Fibroblast of mammary gland (primary cell): ENCODE data around the gene ZFP36.

Experiments
- DNase-seq: peaks from one replicate; pipeline ENCODE4 v3.0.0-alpha.2; 2010; ENCODE audit warnings: low read depth
- H3K4me3 ChIP-seq: 2 replicates; pipeline ENCODE4 v1.5.1; 2011; ENCODE audit warnings: low read depth, mild to moderate bottlenecking, low read length, moderate library complexity; ENCODE audit not compliant: control insufficient read depth
- TF ChIP-seq, protein P1 (sequence below): conservative IDR thresholded peaks from 2 replicates; pipeline ENCODE4 v1.5.1; 2011; ENCODE audit warnings: low read depth, low read length, inconsistent platforms; ENCODE audit not compliant: control insufficient read depth, insufficient read depth

ZFP36 gene

DNA sequence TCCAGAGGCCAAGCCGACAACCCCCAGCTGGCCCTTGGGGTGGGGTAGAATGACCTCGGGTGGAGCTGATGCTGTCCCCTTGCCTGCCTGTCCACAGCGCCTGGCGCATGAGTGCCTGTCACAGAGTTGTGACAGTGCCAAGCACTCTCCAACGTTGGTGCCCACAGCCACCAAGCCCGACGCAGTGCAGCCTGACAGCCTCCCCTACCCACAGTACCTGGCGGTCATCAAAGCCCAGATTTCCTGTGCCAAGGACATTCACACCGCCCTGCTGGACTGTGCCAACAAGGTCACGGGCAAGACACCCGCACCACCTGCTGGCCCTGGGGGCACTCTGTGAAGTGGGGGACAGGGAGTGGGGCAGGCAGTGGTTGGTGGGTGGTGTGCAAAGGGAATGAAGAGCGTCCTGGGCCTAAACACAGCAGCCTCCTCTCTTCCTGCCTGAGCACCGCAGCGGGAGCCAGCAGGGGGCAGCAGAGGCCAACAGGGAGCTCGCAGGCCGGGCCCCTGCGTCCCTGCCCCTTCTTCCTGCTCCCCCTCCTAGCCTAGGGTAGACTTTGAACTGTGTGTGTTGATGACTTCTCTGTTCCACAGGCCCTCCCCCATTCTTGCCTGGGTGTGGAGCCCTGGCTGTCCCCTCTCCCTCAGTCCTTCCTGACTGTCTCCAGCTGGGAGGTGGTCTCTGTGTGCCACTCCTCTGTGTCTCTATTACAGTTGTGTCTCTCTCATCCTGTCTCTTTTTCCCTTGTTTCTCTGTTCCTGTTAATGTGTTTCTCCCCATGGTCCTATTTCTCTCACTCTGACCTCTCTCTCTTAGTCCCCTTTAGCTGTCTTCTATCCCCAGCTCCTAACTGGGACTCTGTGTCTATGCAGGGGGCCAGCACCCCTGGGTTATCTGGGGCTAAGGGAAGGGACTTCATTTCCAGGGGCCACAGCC lies 9.0 kb upstream of the ZFP36 start:
- DNase-seq, result peak; percentile 85
- H3K4me3 ChIP-seq, result no peak overlapping the region
- TF ChIP-seq, protein P1, sequence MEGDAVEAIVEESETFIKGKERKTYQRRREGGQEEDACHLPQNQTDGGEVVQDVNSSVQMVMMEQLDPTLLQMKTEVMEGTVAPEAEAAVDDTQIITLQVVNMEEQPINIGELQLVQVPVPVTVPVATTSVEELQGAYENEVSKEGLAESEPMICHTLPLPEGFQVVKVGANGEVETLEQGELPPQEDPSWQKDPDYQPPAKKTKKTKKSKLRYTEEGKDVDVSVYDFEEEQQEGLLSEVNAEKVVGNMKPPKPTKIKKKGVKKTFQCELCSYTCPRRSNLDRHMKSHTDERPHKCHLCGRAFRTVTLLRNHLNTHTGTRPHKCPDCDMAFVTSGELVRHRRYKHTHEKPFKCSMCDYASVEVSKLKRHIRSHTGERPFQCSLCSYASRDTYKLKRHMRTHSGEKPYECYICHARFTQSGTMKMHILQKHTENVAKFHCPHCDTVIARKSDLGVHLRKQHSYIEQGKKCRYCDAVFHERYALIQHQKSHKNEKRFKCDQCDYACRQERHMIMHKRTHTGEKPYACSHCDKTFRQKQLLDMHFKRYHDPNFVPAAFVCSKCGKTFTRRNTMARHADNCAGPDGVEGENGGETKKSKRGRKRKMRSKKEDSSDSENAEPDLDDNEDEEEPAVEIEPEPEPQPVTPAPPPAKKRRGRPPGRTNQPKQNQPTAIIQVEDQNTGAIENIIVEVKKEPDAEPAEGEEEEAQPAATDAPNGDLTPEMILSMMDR, result peak; percentile 93

DNA sequence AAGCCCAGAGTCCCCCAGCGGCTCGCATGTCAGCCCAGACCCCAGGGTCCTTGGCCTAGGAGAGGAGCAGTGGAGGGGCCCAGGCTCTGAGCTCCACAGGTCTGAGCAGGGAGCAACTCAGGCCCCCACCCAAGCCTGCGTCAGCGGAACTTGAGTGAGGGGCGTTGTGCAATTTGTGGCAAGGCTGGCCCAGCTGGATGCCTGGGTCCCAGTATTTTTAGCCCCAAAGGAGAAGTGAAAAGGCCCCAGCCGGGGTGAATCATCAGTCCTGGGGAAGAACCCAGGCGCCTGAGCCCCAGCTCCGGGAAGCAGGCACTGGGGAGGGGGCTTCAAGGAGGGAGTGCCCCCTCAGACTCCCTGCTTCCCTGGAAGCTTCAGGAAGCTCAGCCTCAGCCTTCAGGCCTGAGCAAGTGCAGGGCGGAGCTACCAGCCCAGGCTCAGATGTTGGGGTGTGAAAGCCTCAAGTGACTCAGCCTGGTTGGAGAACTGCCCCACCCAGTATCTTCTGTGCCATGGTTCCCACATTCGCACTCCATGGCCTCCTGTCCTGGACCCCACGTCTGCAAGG lies 8.3 kb upstream of the ZFP36 start:
- DNase-seq, result peak; percentile 96

DNA sequence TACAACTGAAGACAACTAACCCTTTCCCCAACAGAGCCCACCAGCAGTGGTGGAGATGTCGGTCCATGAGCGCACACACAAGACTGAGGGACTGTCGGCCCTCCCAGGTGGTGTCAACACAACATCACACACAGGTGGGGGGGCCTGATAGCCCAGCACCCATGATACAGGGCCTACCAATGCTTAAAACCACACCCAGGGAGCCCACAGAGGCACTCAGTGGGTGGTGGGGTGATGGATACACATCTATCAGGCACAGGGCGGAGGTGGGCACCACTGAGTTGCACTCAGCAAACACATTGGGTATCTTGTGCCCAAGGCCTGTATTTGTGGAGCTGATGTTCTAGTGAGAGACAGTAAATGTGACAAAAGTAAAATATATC lies 7.0 kb upstream of the ZFP36 start:
- H3K4me3 ChIP-seq, result no peak overlapping the region
- DNase-seq, result no peak
- TF ChIP-seq, protein P1, result no peak

More for the DNA sequence above, 8.3 kb upstream of the ZFP36 start:
- no peak overlapping the region for H3K4me3 ChIP-seq
- TF ChIP-seq, protein P1, result no peak

DNA sequence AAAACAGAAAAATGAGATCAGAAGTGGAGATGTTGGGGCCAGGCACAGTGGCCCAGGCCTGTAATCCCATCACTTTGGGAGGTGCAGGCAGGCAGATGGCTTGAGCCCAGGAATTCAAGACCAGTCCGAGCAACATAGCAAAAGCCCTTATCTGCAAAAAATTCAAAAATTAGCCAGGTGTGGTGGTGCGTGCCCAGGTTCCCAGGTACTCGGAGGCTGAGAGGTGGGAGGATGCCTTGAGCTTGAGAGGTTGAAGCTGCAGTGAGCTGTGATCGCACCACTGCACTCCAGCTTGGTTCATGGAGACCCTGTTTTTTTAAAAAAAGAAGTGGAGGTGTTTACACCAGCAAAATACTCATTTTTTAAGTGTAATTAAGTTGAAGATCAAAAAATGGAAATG lies 6.6 kb upstream of the ZFP36 start:
- no peak for DNase-seq
- H3K4me3 ChIP-seq, result no peak overlapping the region
- TF ChIP-seq, protein P1, result no peak

DNA sequence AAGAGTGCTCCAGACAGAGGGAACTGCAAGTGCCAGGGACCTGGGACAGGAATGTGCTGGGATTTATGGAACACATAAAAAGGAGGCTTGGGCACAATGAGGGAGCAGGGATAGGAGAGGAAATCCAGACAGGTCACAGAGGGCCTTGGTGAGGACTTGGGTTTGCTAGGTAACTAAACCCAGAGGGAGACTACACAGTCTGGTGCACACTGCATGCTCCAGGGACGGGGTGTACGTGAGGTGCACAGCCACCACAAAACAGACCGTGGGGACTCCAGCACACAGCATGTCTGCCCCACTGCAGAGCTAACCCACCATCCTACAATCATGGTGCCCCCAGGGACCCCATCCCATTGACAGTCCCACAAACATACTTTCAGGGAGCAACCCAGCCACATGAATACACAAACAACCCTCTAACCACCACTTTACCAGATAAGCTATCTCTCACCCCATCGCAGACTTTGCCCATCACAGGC lies 5.5 kb upstream of the ZFP36 start:
- DNase-seq, result no peak
- no peak overlapping the region for H3K4me3 ChIP-seq
- TF ChIP-seq, protein P1, result no peak

DNA sequence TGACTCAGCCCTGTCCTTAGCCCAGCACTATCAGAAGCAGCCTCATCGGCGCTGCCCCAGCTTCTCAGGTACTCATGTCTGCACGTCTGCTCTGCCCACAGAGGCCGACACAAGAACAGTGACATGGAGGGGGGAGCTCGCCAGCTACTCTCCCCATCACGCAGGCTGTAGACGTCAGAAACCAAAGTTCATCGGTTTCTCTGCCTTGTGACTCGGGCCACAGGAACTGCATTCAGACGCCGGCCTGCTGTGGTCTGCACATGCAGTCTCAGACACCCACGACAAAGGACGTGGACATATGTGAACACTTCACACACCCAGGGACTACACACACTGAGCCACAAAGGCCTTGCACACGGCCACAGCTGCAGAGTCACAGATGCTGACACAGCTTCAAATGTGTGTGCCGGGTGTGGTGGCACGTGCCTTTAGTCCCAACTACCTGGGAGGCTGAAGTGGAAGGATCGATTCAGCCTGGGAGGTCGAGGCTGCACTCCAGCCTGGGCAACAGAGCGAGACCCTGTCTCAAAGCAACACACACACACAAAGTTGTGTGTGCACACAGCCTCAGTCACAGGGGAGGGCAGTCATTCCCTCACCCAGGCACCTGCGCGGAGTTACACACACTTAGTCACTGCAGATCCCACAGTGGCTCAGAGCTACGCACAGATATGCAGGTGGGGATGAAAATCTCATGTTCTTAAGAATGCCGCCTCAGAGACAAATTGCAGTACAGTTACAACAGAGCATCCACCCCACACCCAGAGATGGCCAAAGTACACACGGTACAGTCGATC lies 4.9 kb upstream of the ZFP36 start:
- H3K4me3 ChIP-seq, result no peak overlapping the region
- TF ChIP-seq, protein P1, result no peak
- DNase-seq, result peak; percentile 95
